PFSK-1 (cell line): Measurements from ENCODE around the gene MSH5.

Source experiments
- POLR2AphosphoS5 ChIP-seq: IDR thresholded peaks from 2 replicates; pipeline ENCODE4 v1.6.1; 2012; ENCODE audit warnings: low read depth, mild to moderate bottlenecking, control low read depth, low read length, moderate library complexity
- REST ChIP-seq, 2 experiments: IDR thresholded peaks; 2 replicates each; pipeline versions ENCODE4 v1.6.1 to v1.8.0; 2011 to 2012; ENCODE audit warnings: low read depth in 2 of 2, low read length in 2 of 2, control low read depth in 1 of 2, inconsistent platforms in 1 of 2, mild to moderate bottlenecking in 1 of 2, moderate library complexity in 1 of 2; ENCODE audit not compliant: insufficient read depth in 1 of 2
- TAF1 ChIP-seq: IDR thresholded peaks from 2 replicates; pipeline ENCODE4 v1.6.1; 2012; ENCODE audit warnings: low read length, control low read depth, borderline replicate concordance; ENCODE audit not compliant: insufficient read depth

- TF ChIP-seq POLR2AphosphoS5 (no peak), REST (IDR thresholded peaks at IDR 0.05; ENCODE audit: insufficient read depth in 1 of 2, low read depth in 2 of 2, low read length in 2 of 2) (no peak), TAF1 (no peak)
These were observed 40.9 kb downstream of the MSH5 start for GRCh38 chr6:31780507-31781243.
